HepG2 (cell line): ENCODE measurements around the gene TEDC2. TPM values are rescaled to one million over a fixed set of nuclear protein-coding genes. Genes with fewer than 3 reads are reported as not detected.
"Not testable (repeated sequence)": the region's sequence is repeated elsewhere in the genome, so short reads cannot be mapped to it uniquely, and the experiment has no call there.

Experiments used
- ATAC-seq: fragments of 200-7000 bp; cut with Tn5 transposase; 3 replicates; pipeline ENCODE4 v1.9.1; 2020; ENCODE audit warnings: mild to moderate bottlenecking, moderate library complexity
- BruUV-seq: library from RNA; stranded (reverse); fragments of 400-500 nt; replicated peaks from 2 replicates; lab custom pipeline; 2021; lab: Mats Ljungman, UMichigan
- CTCF ChIA-PET: fragments of 300-600 bp; formaldehyde crosslinking; extraction: SDS; loops from one replicate; lab custom pipeline; 2021; ENCODE audit warnings: low total read pairs, inconsistent platforms, low intra/inter-chr PET ratio; lab: Yijun Ruan, JAX
- POLR2A ChIA-PET: fragments of 350-600 bp; sonication (Branson Sonifier 250); formaldehyde crosslinking; loops from one replicate; lab custom pipeline; 2020; ENCODE audit warnings: antibody characterized with exemption, inconsistent platforms; lab: Yijun Ruan, JAX
- DNase-seq: peaks from one replicate; pipeline ENCODE4 v3.0.0-alpha.2; 2015; ENCODE audit warnings: low spot score
- FAIRE-seq: peaks from 3 replicates; lab custom pipeline; 2011; peaks lifted over from hg19 to GRCh38; lab: Jason Lieb, UNC
- H2AFZ ChIP-seq: one replicate; pipeline ENCODE4 v1.6.1; 2011; ENCODE audit warnings: low read length, inconsistent platforms
- H3K27ac ChIP-seq: fragments of 300-600 bp; 3 replicates; pipeline ENCODE4 v1.8.0; 2011; ENCODE audit warnings: mixed run types, mild to moderate bottlenecking, mixed read lengths, low read length, inconsistent platforms; ENCODE audit not compliant: insufficient read depth; ENCODE audit errors: extremely low read length
- H3K27me3 ChIP-seq, 2 experiments: fragments of 200-600 bp in 1 of 2; 2 replicates in 1 of 2; 3 replicates in 1 of 2; pipeline versions ENCODE4 v1.6.0 to v1.8.0; 2011; ENCODE audit warnings: low read length in 2 of 2, mild to moderate bottlenecking in 2 of 2, moderate library complexity in 2 of 2, inconsistent platforms in 1 of 2; ENCODE audit not compliant: insufficient read depth in 2 of 2, control insufficient read depth in 1 of 2
- H3K36me3 ChIP-seq, 2 experiments: fragments of 200-600 bp in 1 of 2; replicated peaks in 1 of 2; 2 replicates in 1 of 2; 3 replicates in 1 of 2; pipeline versions ENCODE4 v1.5.1 to v1.8.0; 2011; ENCODE audit warnings: low read length in 2 of 2, inconsistent platforms in 1 of 2; ENCODE audit not compliant: insufficient read depth in 2 of 2, control insufficient read depth in 1 of 2
- H3K4me1 ChIP-seq: 2 replicates; pipeline ENCODE4 v1.5.1; 2012; ENCODE audit warnings: low read length, inconsistent platforms; ENCODE audit not compliant: insufficient read depth
- H3K4me2 ChIP-seq: 2 replicates; pipeline ENCODE4 v1.6.0; 2011; ENCODE audit warnings: low read depth, low read length, inconsistent platforms
- H3K4me3 ChIP-seq, 3 experiments: fragments of 200-600 bp in 1 of 3; sonication (generic), shearing (Covaris generic) in 1 of 3; replicated peaks in 1 of 3; 2 replicates each; pipeline ENCODE4 v1.5.1; 2011 to 2016; ENCODE audit warnings: low read length in 3 of 3, inconsistent platforms in 2 of 3, low read depth in 2 of 3, mild to moderate bottlenecking in 2 of 3, control low read depth in 1 of 3, mixed read lengths in 1 of 3; ENCODE audit not compliant: insufficient read depth in 1 of 3
- H3K79me2 ChIP-seq: one replicate; pipeline ENCODE4 v1.6.1; 2011; ENCODE audit warnings: low read length, inconsistent platforms; ENCODE audit not compliant: insufficient read depth
- H3K9ac ChIP-seq: 2 replicates; pipeline ENCODE4 v1.6.0; 2011; ENCODE audit warnings: mild to moderate bottlenecking, low read depth, low read length, inconsistent platforms; ENCODE audit not compliant: insufficient read depth
- H3K9me3 ChIP-seq: 2 replicates; pipeline ENCODE4 v1.5.1; 2012; ENCODE audit warnings: mild to moderate bottlenecking, low read length
- H4K20me1 ChIP-seq: 2 replicates; pipeline ENCODE4 v1.6.0; 2011; ENCODE audit warnings: inconsistent platforms, mild to moderate bottlenecking, low read length, moderate library complexity; ENCODE audit not compliant: insufficient read depth
- ATM ChIP-seq: fragments of 450-650 bp; IDR thresholded peaks from 2 replicates; pipeline ENCODE4 v1.7.1; 2017; ENCODE audit warnings: mild to moderate bottlenecking, borderline replicate concordance
- CBX1 ChIP-seq: IDR thresholded peaks from one replicate; pipeline ENCODE4 v1.6.1; 2016; ENCODE audit warnings: antibody characterized with exemption, low read depth
- HNRNPLL ChIP-seq: fragments of 200-400 bp; formaldehyde crosslinking; IDR thresholded peaks from 2 replicates; pipeline ENCODE4 v1.6.1; 2017; ENCODE audit warnings: mild to moderate bottlenecking, low read depth, low read length; ENCODE audit not compliant: poor library complexity, severe bottlenecking
- RERE ChIP-seq: IDR thresholded peaks from 2 replicates; pipeline ENCODE4 v1.6.1; 2016; ENCODE audit warnings: low read depth, missing genetic modification reagents, missing compliant biosample characterization
- SKI ChIP-seq: fragments of 450-650 bp; IDR thresholded peaks from one replicate; pipeline ENCODE4 v1.6.1; 2018; ENCODE audit warnings: mild to moderate bottlenecking; ENCODE audit not compliant: partially characterized antibody
- ZXDC ChIP-seq: sonication (generic); formaldehyde crosslinking; IDR thresholded peaks from 2 replicates; pipeline ENCODE4 v1.5.0; 2020; ENCODE audit warnings: mild to moderate bottlenecking, missing genetic modification reagents
- WGBS: methylation state at CpG from one replicate; pipeline ENCODE4 v1.1.6; 2017; ENCODE audit warnings: low lambda C conversion rate; 5-methylcytosine and 5-hydroxymethylcytosine counted together
- in situ Hi-C: cut with HindIII; loops from 2 replicates; pipeline ENCODE4 v1.10.0; 2017; ENCODE audit warnings: low pct_unique_long_range_greater_than_20kb; ENCODE audit not compliant: extremely low pct_ligation_motif_present
- intact Hi-C: fragments of 100-400 bp; cut with micrococcal nuclease; formaldehyde crosslinking; loops from one replicate; pipeline ENCODE4 v1.10.0; 2022; ENCODE audit not compliant: unreplicated experiment
- polyA plus RNA-seq, 8 experiments: library from polyadenylated mRNA; depleted of rRNA in 3 of 8; stranded (reverse) in 7 of 8; unstranded in 1 of 8; fragments of >200 nt; fragmentation: Illumina TruSeq in 4 of 8; extraction: Trizol in 4 of 8; gene quantifications; 2 replicates each; pipeline versions ENCODE4 v1.2.1 to v1.2.3, GENCODE V29; 2011 to 2016; ENCODE audit warnings: low read depth in 4 of 8, missing spikeins in 1 of 8, mixed read lengths in 1 of 8; ENCODE audit not compliant: insufficient read depth in 1 of 8
- total RNA-seq, 5 experiments: library from RNA; depleted of rRNA; stranded (reverse); fragments of >200 nt; fragmentation: Illumina TruSeq; extraction: Trizol; gene quantifications; 2 replicates each; pipeline ENCODE4 v1.2.3, GENCODE V29; 2016; ENCODE audit warnings: low read depth in 1 of 5

The TEDC2 gene
- total and polyA plus RNA-seq, 2 of the 13 experiments (the other 11 are each of a cell fraction or from before 2014, with no cell fraction given) = 6.2 to 24.4 TPM

GRCh38 chr16:2479996-2480395 is 20.1 kb downstream of the TEDC2 start:
- H3K79me2 ChIP-seq = peaks cover 45% of the 10 kb centered on the region
- FAIRE-seq, H3K9ac ChIP-seq, POLR2A ChIA-PET, H3K36me3 ChIP-seq, BruUV-seq, CTCF ChIA-PET, in situ Hi-C loops, intact Hi-C loops, H3K27me3 ChIP-seq, DNase-seq, H3K27ac ChIP-seq, ATAC-seq, H3K4me3 ChIP-seq, H2AFZ ChIP-seq, H3K4me2 ChIP-seq, H3K9me3 ChIP-seq: not testable (repeated sequence)
- H3K4me1 ChIP-seq = peaks cover 77% of the 10 kb centered on the region
- 97% methylated on average over 10 of the region's 10 CpGs for WGBS
- peaks cover 24% of the 10 kb centered on the region for H4K20me1 ChIP-seq

- no peaks in the 10 kb centered on the region for H3K27me3 ChIP-seq
- peaks cover 82% of the 10 kb centered on the region for H3K4me1 ChIP-seq
- ATAC-seq (no peak), FAIRE-seq (no peak), DNase-seq (no peak)
- no peaks in the 10 kb centered on the region for H3K9me3 ChIP-seq
- H4K20me1 ChIP-seq = peaks cover 33% of the 10 kb centered on the region
- H3K36me3 ChIP-seq = peaks cover 2 to 5% of the 10 kb centered on the region in 2 experiments; a peak in 2 of 5 replicates
- H3K27ac ChIP-seq = no peak overlapping the region
- no peak overlapping the region for H3K4me2 ChIP-seq
- no peak overlapping the region for H2AFZ ChIP-seq
- BruUV-seq = no TSS peak
- H3K4me3 ChIP-seq = no peak overlapping the region
- ChIA-PET CTCF (no interaction called here), POLR2A (no interaction called here)
- H3K9ac ChIP-seq = no peak overlapping the region
- intact Hi-C loops (no loop called here), in situ Hi-C loops (no loop called here)
- WGBS = 90% methylated on average over 11 of the region's 12 CpGs
- H3K79me2 ChIP-seq = peaks cover 50% of the 10 kb centered on the region
- TF ChIP-seq SKI = no peak
- TF ChIP-seq RERE = no peak
- no peak for TF ChIP-seq ZXDC (CRISPR knock-in tag)
- TF ChIP-seq ATM = no peak
- no peak for TF ChIP-seq CBX1
- TF ChIP-seq HNRNPLL = no peak
These were observed 21.0 kb downstream of the TEDC2 start for GRCh38 chr16:2480948-2481347.
